Measurements from ENCODE around the gene C1orf105.

The C1orf105 gene

GRCh38 chr1:172395576-172395975 is 24.9 kb upstream of the C1orf105 start:
- in situ Hi-C loops (cut with HindIII; ENCODE audit: low pct_ligation_motif_present, low sequenced_read_pairs), result no loop called here
- TF ChIP-seq CTCF (IDR thresholded peaks at IDR 0.05; ENCODE audit: low read depth, low read length, missing control alignments), result no peak
- no peak for DNase-seq
- H3K27ac ChIP-seq, result no peak overlapping the region
- no peaks in the 10 kb centered on the region for H3K36me3 ChIP-seq (replicated peaks)
- no peaks in the 10 kb centered on the region for H3K27me3 ChIP-seq (replicated peaks)
- no peak overlapping the region for H3K4me3 ChIP-seq (ENCODE audit: low read depth, low read length)

- TF ChIP-seq CTCF (IDR thresholded peaks at IDR 0.05; ENCODE audit: low read depth, low read length, missing control alignments), result no peak
- H3K4me3 ChIP-seq (ENCODE audit: low read depth, low read length), result no peak overlapping the region
- no peaks in the 10 kb centered on the region for H3K27me3 ChIP-seq (replicated peaks)
- no peak overlapping the region for H3K27ac ChIP-seq
- DNase-seq, result no peak
- no peaks in the 10 kb centered on the region for H3K36me3 ChIP-seq (replicated peaks)
- in situ Hi-C loops (cut with HindIII; ENCODE audit: low pct_ligation_motif_present, low sequenced_read_pairs), result no loop called here
These were observed 23.3 kb upstream of the C1orf105 start for GRCh38 chr1:172397221-172397620.

- Histone ChIP-seq H3K36me3 (replicated peaks) (no peaks in the 10 kb centered on the region), H3K4me3 (ENCODE audit: low read depth, low read length) (no peak overlapping the region), H3K27me3 (replicated peaks) (no peaks in the 10 kb centered on the region), H3K27ac (no peak overlapping the region)
- DNase-seq, result no peak
- no peak for TF ChIP-seq CTCF (IDR thresholded peaks at IDR 0.05; ENCODE audit: low read depth, low read length, missing control alignments)
- in situ Hi-C loops (cut with HindIII; ENCODE audit: low pct_ligation_motif_present, low sequenced_read_pairs), result no loop called here
These were observed 22.9 kb upstream of the C1orf105 start for GRCh38 chr1:172397633-172398032.

GRCh38 chr1:172398193-172398592 is 22.3 kb upstream of the C1orf105 start:
- H3K27ac ChIP-seq, result no peak overlapping the region
- H3K4me3 ChIP-seq (ENCODE audit: low read depth, low read length), result no peak overlapping the region
- TF ChIP-seq CTCF (IDR thresholded peaks at IDR 0.05; ENCODE audit: low read depth, low read length, missing control alignments), result no peak
- no peak for DNase-seq
- H3K36me3 ChIP-seq (replicated peaks), result no peaks in the 10 kb centered on the region
- no peaks in the 10 kb centered on the region for H3K27me3 ChIP-seq (replicated peaks)
- in situ Hi-C loops (cut with HindIII; ENCODE audit: low pct_ligation_motif_present, low sequenced_read_pairs), result no loop called here

GRCh38 chr1:172398970-172399755 is 21.3 kb upstream of the C1orf105 start:
- no peak overlapping the region for H3K4me3 ChIP-seq (ENCODE audit: low read depth, low read length)
- H3K27me3 ChIP-seq (replicated peaks), result no peaks in the 10 kb centered on the region
- in situ Hi-C loops (cut with HindIII; ENCODE audit: low pct_ligation_motif_present, low sequenced_read_pairs), result no loop called here
- peak overlapping the region; percentile 66 for H3K27ac ChIP-seq
- no peaks in the 10 kb centered on the region for H3K36me3 ChIP-seq (replicated peaks)
- peak; percentile 94 for DNase-seq
- TF ChIP-seq CTCF (IDR thresholded peaks at IDR 0.05; ENCODE audit: low read depth, low read length, missing control alignments), result peak; percentile 31

All from brain microvascular endothelial cell (primary cell).